Neural progenitor cell (in vitro differentiated cells): ENCODE results near the gene IFNA7.

Experiments used
- CTCF ChIP-seq: fragments of 200-600 bp; sonication (generic); IDR thresholded peaks from 2 replicates; pipeline ENCODE4 v1.5.1; 2017; ENCODE audit warnings: antibody characterized with exemption, mild to moderate bottlenecking
- EZH2 ChIP-seq: fragments of 200-600 bp; sonication (generic); IDR thresholded peaks from 2 replicates; pipeline ENCODE4 v1.6.1; 2017; ENCODE audit warnings: antibody characterized with exemption, mild to moderate bottlenecking, moderate library complexity
- EZH2phosphoT487 ChIP-seq: fragments of 200-600 bp; sonication (generic); IDR thresholded peaks from 2 replicates; pipeline ENCODE4 v1.6.1; 2017; ENCODE audit warnings: antibody characterized with exemption

GRCh38 chr9:21251190-21251589, 49.2 kb upstream of the IFNA7 start:
- TF ChIP-seq EZH2 (no peak), EZH2phosphoT487 (no peak), CTCF (no peak)
